Prostate gland (tissue), 2 donors: Measurements from ENCODE around the gene GDF2.

Source experiments
- CTCF ChIP-seq, 4 experiments: fragments of 200-600 bp in 2 of 4; fragments of 450-650 bp in 2 of 4; sonication (generic) in 2 of 4; IDR thresholded peaks; 1 replicate in 3 of 4; 2 replicates in 1 of 4; pipeline ENCODE4 v1.5.1; 2016 to 2019; ENCODE audit warnings: antibody characterized with exemption in 4 of 4, mild to moderate bottlenecking in 2 of 4, moderate library complexity in 2 of 4
- POLR2A ChIP-seq: fragments of 450-650 bp; IDR thresholded peaks from one replicate; pipeline ENCODE4 v1.6.1; 2016; ENCODE audit warnings: antibody characterized with exemption, mild to moderate bottlenecking
- POLR2AphosphoS5 ChIP-seq: sonication (generic); formaldehyde crosslinking; IDR thresholded peaks from one replicate; pipeline ENCODE4 v1.6.1; 2017; ENCODE audit warnings: antibody characterized with exemption

DNA sequence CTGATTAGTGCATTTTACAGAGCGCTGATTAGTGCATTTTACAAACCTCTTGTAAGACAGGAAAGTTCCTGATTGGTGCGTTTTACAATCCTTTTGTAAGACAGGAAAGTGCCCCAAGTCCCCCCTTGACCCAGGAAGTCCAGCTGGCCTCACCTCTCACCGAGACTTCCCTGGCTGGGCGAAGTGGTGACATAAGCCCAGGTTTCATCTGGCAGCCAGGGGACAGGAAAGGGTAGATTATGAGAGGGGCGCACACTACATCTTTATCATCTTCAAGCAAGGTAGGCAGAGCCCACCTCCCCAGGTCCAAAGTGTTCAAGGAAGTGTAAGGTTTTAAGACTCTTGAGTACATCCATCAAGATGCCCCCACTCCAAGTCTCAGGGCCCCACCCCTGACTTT, 27.8 kb upstream of the GDF2 start:
- TF ChIP-seq CTCF (IDR thresholded peaks at IDR 0.05) (no peak), POLR2AphosphoS5 (no peak), POLR2A (no peak)
